Stimulated activated CD4-positive, alpha-beta T cell treated with anti-CD3 and anti-CD28 coated beads, Interleukin-15, amount 100 ng/mL, for 48 hours (primary cell): Measurements from ENCODE around the gene LSM10.

Experiments used
- DNase-seq, 2 donors: peaks; one replicate each; pipeline ENCODE4 v3.0.0-alpha.2; 2020; ENCODE audit warnings: low read depth in 2 of 2

LSM10 gene

DNA sequence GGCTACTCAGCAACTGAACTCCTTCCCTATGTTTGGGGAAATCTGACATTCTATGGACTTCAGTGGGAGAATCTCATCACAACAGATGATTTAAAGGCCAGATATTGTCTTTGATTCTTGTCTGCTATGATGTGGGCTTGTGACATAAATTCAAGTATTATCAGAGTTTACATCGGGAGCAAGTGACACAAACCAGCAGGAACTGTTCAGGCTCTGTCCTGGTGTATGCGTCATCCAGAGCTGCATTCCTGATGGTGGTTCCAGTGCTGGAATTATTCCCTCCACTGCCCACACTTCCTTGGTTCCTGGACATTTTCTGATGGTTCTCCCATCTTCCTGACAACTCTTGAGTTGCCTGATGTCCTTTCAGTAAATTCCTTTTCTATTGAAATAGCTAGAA lies 10.8 kb upstream of the LSM10 start:
- DNase-seq = no peak

DNA sequence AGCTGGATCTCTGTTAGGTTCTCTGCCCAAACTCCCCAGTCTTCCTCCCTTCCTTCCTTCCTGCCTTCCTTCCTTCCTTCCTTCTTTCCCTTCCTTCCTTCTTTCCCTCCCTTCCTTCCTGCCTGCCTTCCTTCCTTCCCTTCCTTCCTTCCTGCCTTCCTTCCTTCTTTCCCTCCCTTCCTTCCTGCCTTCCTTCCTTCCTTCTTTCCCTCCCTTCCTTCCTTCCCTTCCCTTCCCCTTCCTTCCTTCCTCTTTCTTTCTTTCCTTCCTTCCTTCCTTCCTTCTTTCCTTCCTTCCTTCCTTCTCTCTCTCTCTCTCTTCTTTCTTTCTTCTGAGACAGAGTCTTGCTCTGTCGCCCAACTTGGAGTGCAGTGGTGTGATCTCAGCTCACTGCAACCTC lies 8.7 kb upstream of the LSM10 start:
- DNase-seq = no peak

DNA sequence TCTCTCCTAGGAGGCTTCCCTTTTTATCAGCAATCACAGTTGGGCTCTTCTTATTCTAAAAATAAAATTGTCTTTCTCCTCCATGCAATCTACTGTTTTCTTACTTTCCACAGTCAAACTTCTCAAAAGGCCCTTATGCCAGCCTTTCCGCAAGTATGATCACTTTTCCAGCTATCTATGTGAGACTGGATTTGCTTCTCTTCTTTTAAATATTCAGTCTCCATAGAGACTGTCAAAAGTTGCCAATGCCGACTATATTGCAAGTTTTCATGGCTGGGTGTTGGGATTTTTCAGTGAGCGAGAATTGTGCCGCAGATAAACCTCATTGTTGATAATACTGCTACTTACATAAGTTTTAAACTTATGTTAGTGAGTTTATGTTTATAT lies 4.8 kb upstream of the LSM10 start:
- DNase-seq = no peak

DNA sequence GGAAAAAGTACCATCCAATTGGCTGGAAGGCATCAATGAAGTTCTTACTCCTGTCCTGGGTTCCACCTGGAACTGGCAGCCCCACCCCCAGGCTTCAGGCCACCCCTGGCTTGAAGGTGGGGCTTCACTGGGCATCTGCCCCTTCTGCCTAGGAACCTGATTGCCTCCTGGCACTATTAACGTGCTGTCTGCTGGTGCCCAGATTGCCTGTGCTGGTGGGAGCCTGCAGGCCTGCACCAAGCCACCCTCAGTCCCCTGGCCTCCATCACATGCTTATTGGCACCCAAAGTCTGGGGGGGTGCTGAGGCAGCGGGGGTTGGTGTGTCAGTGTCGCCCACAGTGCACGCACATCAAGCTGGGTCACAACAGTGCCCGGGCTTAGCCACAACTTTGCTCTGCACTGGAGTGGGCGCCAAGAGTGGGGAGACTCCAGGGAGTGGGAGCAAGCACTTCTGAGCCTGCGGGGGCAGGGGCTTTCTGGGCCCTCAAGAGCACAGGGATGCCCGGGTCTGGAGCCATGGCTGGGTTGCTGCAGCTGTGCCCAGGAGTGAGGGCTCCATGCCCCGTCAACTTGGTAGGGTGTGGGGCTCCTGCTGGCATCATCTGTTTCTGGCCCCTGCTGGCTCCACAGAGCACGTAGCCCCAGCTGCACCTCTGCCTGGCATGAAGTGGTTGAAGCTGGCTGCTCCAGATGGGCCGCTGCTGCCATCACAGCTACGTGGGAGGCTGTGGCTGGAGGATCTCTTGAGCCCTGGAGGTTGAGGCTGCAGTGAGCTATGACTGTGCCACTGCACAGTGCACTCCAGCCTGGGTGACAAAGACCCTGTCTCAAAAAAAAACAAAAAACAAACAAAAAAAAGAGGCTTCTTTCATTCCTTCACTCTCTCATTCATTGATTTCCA lies 4.1 kb upstream of the LSM10 start:
- no peak for DNase-seq

DNA sequence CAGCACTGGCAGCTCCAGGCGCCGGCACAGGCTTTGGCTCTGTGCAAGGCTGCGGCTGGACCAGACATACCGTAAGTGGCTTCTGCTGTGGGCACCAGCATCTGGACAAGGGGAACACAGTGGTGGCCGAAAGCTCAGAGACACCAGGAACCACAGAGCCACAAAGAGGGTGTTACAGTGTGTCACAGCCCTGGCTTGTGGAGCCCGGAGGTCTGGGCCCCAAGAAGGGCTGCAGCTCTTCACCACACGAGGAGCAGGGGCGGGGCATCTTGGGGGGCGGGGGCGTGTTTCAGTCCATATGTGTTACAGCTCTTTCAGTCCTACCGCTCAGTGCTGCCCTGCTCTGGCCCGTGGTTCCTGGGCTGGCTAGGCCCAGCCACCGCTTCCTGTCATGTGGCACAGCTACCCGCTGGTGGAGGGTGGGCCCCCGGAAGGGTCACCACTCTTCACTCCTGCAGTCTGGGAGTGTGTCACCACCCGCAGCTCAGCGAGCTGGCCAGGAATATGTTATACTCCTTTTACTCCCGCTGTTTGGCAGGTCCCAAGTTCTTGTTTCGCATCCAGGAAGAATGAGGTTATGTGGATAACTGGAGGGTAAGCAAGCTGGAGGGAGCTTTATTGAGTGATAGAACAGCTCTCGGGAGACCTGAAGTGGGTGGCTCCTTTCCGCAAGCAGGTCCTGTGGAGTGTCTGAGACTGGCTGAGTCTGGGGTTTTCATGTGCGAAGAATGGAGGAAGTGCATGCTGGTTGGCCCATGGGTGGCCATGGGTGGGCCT lies 3.3 kb upstream of the LSM10 start:
- peak; percentile 53 to 54 for DNase-seq

DNA sequence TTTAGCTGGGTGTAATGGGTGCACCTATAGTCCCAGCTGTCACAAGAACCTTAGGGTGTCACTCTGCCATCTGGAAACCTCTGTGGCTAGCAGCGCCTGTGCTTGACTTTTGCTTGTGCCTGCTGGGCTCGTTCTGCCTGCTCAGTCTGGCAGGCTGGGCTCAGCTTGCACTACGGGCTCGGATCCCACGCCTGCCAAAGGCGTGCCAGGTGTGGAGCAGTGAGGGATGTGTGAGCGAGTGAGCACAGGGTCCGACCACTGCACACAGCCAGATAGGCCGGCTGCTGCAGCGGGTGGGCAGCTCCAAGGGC lies 2.8 kb upstream of the LSM10 start:
- DNase-seq = no peak

DNA sequence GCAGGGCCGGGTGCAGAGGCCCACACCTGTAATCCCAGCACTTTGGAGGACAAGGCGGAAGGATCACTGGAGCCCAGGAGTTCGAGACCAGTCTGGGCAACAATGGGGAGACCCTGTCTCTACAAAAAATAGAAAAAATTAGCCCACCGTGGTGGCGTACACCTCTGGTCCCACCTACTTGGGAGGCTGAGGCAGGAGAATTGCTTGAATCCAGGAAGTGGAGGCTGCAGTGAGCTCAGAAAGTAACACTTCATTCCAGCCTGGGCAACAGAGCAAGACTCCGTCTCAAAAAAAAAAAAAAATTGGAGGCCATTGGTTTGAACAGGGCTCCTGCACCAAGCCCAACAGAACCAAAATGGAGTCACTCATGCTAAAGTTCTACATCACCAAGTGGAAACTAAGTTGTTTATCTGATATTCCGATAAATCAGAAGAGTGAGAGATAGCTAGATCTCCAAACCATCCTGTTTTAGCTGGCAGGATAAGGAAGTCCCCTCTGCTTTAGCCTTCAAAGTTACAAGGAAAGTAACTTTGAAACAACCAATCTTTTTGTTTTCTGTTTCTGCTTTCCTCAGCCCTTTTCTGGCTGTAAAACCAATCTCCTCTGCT lies 766 bp upstream of the LSM10 start:
- no peak for DNase-seq

DNA sequence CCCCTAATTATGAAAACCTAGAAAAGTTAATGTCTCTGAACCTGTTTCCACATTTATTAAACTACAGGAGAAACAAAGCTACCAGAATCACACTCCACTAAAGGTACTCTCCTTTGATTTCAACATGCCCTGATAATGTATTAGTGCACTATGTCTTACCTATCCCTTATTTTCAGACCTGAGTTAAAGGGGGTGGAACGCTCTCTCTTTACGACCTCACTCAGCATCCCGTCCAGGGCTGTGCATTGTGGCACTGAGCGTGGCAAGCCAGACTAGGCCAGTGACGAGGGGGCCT lies 678 bp downstream of the LSM10 start:
- no peak for DNase-seq

DNA sequence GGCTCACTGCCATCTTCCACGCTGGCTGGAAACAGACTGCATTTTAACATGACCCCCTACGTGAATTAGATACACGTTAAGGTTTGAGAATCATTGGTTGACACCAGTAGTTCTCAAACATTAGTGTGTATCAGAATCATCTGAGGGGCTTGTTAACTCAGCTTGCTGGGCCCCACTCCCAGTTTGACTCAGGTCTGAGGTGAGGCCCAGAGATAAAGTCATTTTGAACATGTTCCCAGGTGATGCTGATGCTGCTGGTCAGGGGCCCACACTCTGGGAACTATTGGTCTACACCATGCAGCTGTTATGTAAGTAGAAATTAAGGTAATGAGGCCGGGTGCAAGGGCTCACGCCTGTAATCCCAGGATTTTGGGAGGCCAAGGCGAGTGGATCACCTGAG lies 1.3 kb downstream of the LSM10 start:
- no peak for DNase-seq

DNA sequence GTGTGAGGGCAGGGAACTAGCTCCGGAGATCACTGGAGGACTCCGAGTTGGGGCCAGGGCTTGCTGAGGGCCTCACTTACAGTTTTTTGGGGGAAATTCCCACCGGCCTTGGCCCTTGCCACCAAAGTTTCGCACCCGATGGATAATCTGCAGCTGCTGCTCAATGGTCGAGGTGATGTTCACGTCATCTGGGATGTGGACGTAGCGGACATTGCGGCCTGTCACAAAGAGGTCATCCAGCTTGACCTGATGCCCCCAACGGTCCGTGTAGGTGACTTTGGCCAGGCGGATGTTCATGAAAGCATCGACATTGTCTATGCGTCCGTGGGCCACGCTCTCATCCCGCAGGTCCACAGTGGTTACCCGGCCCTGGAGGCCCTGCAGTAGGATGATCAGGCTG lies 4.0 kb downstream of the LSM10 start:
- DNase-seq = no peak

DNA sequence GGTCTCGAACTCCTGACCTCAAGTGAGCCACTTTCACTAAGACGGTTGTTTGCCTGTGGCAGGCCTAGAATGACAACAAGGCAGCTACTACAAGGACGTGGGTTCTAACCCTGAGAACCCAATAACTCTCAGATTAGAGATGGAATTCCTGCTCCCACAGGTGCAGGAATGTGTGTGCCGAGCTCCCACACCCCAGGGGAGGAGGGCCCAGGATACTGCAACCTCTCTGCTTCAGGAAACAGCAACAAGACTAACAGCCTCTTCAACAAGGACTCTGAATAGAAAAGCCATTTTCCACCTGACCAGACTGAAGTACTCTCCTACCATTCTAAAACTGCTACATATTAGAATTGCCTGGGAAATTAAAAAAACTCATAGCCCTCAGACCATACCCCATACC lies 4.9 kb downstream of the LSM10 start:
- no peak for DNase-seq

DNA sequence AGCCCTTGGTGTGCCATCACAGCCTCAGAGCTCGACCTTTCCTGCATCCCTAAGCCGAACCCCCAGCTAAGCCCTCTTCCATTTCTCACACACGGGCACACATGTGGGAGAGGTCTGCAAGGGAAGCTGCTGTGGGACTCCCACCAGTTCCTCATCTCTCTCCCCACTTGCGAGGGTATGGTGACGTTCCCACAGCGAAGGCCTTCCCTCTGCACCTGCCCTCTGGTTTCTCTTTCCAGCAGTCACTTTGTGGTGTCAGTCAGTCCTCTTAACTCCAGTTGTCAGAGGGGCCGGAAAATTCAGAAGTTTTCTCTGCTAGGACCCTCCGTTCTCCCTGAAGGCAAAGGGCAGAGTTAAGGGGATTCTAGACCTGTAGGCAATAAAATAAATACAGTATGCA lies 6.4 kb downstream of the LSM10 start:
- DNase-seq = no peak

DNA sequence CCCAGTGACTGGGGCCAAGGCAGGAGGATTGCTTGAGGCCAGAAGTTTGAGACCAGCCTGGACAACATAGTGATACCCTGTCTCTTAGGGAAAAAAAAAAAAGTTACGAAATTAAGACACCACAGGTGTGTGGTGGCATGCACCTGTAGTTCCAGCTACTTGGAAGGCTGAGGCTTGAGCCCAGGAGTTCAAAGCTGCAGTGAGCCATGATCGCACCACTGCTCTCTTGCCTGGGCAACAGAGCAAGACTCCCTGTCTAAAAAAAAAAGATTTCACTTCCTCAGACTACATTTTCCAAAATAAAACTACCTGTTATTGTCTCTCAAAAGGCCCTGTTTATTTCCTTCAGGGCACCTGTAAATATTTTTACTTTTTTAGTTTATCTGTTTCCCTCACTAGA lies 7.3 kb downstream of the LSM10 start:
- DNase-seq = no peak

DNA sequence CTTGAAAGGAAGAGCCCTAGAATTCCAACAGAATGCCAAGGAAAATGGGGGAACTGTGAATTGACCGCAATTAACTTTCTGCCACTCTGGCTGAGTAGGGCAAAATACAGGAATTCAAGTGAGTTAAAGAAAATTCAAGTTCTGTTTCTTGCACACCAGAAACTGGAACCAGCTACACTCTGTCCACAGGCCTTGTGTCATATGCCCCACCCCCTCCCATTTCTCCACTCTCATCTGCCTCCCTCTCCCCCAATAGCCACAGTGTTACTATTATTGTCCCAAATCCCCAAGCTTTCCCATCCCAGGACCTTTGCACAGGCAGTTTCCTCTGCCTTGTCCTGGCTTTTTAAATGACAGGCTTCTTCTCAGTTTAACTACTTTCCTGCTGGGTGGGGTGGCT lies 7.7 kb downstream of the LSM10 start:
- no peak for DNase-seq

DNA sequence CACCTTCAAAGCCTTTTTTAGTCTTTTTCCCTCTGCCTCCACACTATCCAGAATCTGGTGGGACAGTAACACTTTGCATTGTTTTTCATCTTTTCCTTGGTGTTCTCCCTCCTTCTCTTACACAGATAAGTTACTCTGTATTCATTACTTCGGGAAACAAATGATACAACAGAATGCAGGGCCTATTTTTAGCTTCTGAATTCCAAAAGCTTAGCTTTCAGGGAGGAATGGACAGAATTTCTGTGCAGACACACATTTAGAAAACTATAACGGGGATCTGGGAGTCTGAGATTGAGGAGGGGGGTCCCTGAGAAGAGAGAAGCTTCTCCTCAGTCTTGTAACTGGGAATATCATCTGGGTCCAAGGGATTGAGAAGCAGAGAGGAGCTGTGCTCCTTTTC lies 8.4 kb downstream of the LSM10 start:
- DNase-seq = no peak

DNA sequence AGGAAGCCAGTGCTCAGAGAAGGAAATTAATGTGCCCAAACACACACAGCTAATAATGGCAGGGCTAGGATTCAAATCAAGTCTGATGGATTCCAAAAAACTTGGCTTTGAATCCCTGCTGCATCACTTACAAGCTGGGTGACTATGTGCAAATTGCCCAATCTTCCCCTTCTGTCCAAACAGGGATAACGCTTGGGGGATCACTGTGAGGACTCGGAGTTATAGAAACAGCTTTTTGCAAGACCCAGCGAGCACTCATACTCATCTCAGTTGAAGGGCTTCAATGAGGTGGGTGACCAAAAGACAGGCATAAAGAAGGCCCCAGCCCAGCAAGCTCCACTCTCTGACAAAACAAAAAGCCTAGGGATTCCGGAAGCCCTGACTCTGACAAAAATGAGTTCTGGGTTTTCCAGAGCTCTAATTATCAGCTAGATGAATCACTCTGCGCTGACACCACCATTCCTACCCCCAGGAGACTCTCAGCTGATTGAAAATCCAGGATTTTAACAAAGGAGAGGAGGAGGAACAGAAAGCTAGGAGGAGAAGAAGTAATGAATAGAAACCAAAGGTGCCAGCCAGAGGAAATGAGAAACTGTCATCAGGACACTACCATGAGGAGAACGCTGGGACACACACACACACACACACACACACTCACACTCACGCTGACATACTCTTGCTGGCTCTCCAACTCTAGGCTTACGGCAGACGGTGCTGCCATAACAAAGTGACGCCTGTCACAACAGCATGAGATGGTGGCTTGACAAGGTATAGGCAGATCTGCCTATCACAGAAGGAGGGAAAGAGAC lies 10.4 kb downstream of the LSM10 start:
- no peak for DNase-seq

DNA sequence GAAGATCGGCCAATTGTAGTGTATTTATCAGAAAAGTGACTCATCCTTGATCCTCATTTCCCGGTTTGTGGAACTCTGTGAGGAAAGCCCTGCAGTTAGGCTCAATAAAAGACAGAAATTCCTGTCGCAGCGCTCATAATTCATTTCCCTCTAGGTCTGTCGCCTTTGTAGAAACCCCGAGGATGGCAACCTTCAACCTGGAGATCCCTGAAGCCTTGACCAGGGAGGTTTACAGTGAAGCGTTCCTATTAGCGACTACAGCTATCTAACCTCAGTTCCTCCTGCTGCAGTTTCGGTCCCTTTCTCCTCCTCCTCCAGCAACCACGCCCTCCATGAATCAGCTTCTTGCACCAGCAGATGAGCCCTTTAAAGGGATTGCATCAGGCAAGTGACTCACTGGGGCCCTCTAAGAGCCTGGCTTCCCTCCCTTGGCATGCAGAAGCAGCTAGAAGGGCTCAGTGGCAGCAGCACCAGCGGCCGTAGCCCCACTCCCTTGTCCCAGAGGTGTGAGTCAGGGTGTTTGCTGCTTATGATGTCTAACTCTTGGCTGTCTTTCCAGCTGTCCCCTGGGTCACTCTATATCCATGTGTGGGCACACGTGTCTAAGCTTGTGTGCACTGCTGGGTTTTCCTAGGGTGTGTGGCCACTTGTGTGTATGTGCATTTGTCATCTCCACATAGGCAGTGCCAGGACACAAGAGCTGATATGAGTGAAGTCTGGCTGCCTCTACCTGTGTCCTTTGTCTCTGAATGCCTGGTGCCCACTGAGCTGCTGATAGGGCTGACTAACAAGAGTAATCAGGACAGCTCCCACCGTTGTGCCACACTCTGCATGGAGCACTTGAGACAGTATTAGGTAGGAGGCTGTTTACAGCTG lies 11.2 kb downstream of the LSM10 start:
- DNase-seq = peak; percentile 89 to 92

DNA sequence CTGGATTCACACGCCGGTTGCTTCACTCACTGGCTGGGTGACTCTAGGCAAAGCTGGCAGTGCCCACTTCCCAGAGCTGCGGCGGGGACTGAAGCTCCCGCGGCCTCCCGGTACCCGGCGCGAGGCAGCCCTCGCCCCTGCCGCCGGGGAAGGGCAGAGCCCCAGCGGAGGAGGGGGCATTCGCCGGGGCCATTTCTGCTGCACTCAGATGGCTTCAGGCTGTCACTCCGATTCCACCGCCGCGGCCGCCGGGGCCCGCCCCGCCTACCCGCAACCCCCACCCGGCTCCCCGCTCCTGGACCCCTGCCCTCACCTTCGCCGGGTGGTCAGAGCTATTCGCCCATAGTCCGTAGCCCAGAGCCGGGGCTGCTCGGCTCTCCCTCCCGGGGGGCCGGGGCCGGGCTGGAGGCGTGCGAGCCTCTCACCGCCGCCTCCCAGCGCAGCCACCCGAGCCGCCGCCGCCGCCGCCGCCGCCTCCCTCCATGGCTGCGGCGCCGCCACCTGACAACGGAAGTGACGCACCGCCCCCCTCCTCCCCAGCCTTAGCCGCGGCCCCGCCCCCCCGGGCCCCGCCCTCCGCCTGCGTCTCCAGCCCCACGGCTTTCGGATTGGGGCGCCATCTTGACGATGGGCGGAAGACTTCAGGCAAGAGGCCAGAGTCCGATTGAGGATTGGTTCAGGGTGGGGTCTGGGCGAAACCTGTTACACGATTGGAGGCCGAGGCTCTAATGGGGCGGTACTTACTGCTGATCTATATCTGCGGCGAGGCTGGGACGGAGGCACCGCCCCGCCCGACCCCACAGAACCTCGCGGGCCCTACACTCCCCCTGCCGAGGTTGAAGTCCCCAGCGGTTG lies 12.1 kb downstream of the LSM10 start, which contains the start of gene STK40:
Gene STK40, minus strand, starts transcription at position 515 of the 855 bp plus-strand sequence. CDS start 24,592 bp downstream, outside the sequence.
- peak; percentile 97 to 98 for DNase-seq

DNA sequence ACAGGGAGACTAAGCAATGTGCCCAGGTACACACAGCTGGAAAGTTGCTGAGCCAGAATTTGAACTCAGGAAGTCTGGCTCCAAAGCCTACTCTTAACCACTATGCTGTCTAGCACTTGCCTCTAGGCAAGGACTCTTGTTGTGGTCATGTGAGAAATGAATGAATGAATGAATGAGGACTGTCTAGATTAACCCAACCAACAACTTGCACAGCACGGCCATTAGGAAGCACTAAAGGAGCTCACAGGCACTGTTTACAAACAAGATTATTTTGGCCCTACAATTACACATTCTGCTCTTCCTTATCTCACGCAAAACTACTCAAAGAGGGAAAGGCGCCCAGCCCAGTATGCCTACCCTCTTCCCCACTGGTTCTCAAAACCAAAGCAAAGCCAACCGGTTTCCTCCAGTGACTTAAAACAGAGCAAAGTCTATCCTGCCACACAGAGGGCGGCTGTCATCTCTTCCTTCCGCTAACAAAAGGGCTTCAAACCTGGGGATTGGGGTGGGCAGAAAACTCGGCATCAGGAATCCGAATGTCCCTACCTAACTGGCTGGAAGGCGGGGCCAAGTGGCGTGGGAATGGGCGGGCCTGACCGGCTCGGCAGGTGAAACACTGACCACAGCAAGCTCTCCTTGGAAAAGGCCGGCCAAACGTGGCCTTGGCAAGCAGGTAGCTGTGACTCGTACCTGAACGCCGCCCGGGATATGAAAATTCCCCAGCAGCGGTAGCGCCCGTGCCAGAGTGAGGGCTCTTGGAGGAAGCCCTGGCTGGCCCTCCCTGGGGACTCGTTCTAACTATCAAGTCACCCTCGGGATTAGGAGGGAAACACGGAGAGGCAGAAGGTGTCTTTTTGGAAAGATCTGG lies 12.9 kb downstream of the LSM10 start:
- DNase-seq = no peak
